MM.1S (cell line): Measurements from ENCODE around the gene C10orf67.

Experiments
- CTCF ChIP-seq: fragments of 300-600 bp; sonication (generic); IDR thresholded peaks from 2 replicates; pipeline ENCODE4 v1.5.1; 2016; ENCODE audit warnings: antibody characterized with exemption, low read length, mixed read lengths
- EZH2 ChIP-seq: fragments of 300-600 bp; sonication (generic); optimal IDR thresholded peaks from 2 replicates; pipeline ENCODE3; 2017; ENCODE audit warnings: low read depth, mild to moderate bottlenecking, antibody characterized with exemption, low read length, mixed read lengths

GRCh38 chr10:23391821-23392220 lies 47.2 kb upstream of the C10orf67 start:
- TF ChIP-seq CTCF (no peak), EZH2 (no peak)
